Activated naive CD4-positive, alpha-beta T cell treated with anti-CD3 and anti-CD28 coated beads, Interleukin-2, amount 50 U/mL, for 72 hours (primary cell): ENCODE measurements around the gene TBC1D1. TPM values are rescaled to one million over a fixed set of nuclear protein-coding genes. Genes with fewer than 3 reads are reported as not detected.
A peak's percentile ranks its signal among the peaks of the same experiment; 100 is the strongest.
"Not testable (repeated sequence)": the region's sequence is repeated elsewhere in the genome, so short reads cannot be mapped to it uniquely, and the experiment has no call there.

Source experiments
- ATAC-seq, 2 donors: fragments of 150-1000 bp; cut with Tn5 transposase; 2 replicates each; pipeline ENCODE4 v1.10.0; 2021; ENCODE audit warnings: mild to moderate bottlenecking in 2 of 2, moderate library complexity in 2 of 2
- DNase-seq, 2 donors: peaks; one replicate each; pipeline ENCODE4 v3.0.0; 2021 to 2022; ENCODE audit warnings: low spot score in 2 of 2
- H3K27ac Mint-ChIP-seq, 2 donors: one replicate each; pipeline ENCODE4 v1.8.0; 2022; ENCODE audit warnings: mild to moderate bottlenecking in 2 of 2, mixed read lengths in 2 of 2
- H3K36me3 Mint-ChIP-seq, 2 donors: one replicate each; pipeline ENCODE4 v1.8.0; 2022; ENCODE audit warnings: mixed read lengths in 2 of 2
- H3K9me3 Mint-ChIP-seq, 2 donors: one replicate each; pipeline ENCODE4 v1.8.0; 2022; ENCODE audit warnings: mixed read lengths in 2 of 2
- total RNA-seq, 2 donors: library from RNA; stranded (reverse); gene quantifications; one replicate each; pipeline ENCODE4 v1.2.3, GENCODE V29; 2022

Gene TBC1D1
- total RNA-seq, 2 donors from 2014 or later, result 47.1 to 68.6 TPM

DNA sequence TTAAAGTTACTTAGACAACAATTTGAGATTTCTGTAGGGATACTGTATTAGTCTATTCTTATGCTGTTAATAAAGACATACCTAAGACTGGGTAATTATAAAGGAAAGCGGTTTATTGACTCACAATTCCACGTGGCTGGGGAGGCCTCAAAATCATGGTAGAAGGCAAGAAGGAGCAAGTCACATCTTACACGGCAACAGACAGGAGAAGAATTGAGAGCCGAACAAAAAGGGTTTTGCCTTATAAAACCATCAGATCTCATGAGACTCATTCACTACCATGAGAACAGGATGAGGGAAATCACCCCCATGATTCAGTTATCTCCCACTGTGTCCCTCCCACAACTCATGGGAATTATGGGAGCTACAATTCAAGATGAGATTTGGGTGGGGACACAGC, 80.3 kb downstream of the TBC1D1 start:
- H3K36me3 Mint-ChIP-seq, result no peaks in the 10 kb centered on the region

DNA sequence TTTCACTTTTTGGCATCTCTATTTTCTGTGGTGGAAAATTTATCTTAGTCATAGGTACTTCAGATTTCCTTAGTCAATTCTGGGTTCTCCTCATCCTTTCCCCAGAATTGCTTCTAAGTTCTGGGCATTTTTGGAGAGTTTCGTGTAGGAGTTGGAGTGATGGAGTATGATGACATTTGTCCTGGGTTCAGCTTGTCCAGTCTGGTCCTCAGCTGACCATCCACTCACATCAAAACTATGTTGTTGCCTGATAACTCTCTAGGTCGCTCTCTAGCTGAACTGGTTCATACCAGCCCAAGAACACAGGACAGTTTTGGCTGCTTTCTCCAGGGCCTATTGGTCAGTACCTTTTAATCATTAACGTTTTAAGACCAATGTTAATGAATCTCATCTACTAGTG, 82.6 kb downstream of the TBC1D1 start:
- ATAC-seq (no peak), DNase-seq (no peak)
- H3K27ac Mint-ChIP-seq, result no peak overlapping the region
- peaks cover 0 to 3% of the 10 kb centered on the region in 2 donors for H3K9me3 Mint-ChIP-seq
- no peaks in the 10 kb centered on the region for H3K36me3 Mint-ChIP-seq

More for the DNA sequence above, 80.3 kb downstream of the TBC1D1 start:
- Mint-ChIP-seq H3K9me3 (peaks cover 0 to 3% of the 10 kb centered on the region in 2 donors), H3K27ac (no peak overlapping the region)
- ATAC-seq (no peak), DNase-seq (no peak)

DNA sequence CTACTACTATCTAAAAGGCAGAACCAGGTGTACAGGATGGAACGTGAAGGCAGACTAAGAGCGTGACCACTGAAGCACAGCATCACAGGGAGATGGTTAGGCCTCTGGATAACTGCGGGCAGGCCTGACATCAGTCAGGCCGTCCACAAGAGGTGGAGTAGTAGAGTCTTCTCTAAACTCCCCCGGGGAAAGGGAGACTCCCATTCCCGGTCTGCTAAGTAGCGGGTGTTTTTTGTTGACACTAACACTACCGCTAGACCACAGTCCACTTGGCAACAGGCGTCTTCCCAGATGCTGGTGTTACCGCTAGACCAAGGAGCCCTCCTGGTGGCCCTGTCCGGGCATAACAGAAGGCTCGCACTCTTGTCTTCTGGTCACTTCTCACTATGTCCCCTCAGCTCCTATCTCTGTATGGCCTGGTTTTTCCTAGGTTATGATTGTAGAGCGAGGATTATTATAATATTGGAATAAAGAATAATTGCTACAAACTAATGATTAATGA, 84.5 kb downstream of the TBC1D1 start:
- H3K9me3 Mint-ChIP-seq, ATAC-seq, H3K27ac Mint-ChIP-seq, DNase-seq, H3K36me3 Mint-ChIP-seq: not testable (repeated sequence)

DNA sequence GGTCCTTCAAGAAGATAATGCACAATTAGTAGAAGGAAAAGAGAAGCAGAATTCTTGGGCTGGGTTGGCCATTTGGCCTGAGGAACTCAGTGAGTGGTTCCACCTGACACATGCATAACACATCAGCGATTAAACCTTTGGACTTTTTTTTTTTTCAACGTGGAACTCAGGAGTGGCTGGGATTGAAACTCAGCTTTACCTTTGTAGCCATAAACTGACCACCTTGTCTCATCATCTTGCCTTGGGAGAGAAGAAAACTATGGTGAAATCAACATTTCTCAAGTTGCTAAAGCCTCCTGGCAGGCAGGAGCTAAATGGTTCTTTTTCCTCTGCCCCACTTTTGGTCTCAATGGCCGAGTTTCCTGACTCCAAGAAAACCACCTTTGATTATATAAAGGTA, 85.6 kb downstream of the TBC1D1 start:
- no peak for ATAC-seq
- DNase-seq, result no peak
- Mint-ChIP-seq H3K27ac (no peak overlapping the region), H3K9me3 (no peaks in the 10 kb centered on the region), H3K36me3 (no peaks in the 10 kb centered on the region)

DNA sequence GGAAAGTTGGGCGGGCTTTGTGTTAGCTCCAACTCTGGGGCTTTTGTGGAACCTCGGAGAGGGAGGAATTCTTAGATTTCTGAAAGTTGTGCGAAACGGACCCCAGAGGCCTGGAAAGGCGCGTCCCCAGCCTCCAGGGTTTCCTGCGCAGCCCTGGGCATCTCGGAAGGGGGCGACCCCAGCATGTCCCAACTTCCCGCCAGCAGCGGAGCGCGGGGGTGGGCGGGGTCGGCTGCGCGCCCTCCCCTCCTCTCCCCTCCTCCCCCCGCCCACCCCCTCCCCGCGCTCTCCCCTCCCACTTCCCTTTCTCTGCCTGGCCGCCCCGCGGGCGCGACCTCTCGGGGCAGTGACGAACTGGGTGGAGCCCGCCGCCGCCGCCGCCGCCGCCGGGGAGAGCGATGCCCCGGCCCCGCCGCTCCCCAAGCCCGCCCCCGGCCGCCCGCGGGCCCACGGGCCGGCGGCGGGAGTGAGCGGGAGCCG, 86.1 kb downstream of the TBC1D1 start:
- no peaks in the 10 kb centered on the region for H3K9me3 Mint-ChIP-seq
- no peaks in the 10 kb centered on the region for H3K36me3 Mint-ChIP-seq
- H3K27ac Mint-ChIP-seq, result no peak overlapping the region
- DNase-seq (peak; percentile 75 to 77), ATAC-seq (peak; percentile 75 to 88)

DNA sequence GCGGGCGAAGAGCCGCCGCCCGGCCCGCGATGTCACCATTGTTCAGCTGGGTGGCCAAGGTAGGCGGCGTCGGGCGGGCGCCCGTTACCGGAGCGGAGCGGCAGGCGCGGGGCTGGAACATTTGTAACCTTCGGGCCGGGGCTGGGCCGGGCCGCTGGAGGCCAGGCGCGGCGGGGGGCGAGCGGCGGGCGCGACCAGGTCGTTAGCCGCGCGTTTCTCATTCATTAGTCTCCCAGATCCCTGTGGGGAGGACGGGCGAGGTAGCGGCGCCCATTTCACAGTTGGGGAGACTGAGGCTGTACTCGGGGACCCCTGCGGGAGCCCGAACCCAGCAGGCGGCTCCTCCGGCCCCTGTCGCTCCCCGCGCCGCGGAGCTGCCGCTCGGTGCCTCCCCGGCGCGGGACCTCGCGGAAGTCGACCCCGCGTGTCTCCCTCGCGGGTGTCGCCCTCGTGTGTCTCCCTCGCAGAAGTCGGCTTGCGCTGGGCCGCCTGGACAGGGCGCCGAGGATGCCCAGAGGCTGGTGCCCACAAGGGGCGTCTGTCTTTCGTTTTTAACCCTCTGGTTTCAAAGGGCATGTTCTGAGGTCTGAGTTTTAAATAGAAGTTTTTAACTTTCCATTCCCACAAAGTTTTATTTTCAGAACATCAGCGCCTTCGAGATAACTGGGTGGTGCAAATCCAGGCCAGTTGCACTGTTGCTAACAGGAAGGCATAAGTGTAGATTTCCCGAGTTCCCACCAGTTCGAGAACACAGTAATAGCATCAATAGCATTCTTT, 86.8 kb downstream of the TBC1D1 start:
- Mint-ChIP-seq H3K9me3 (no peaks in the 10 kb centered on the region), H3K36me3 (no peaks in the 10 kb centered on the region), H3K27ac (peak overlapping the region; percentile 84 to 85)
- peak; percentile 60 to 77 for DNase-seq
- peak; percentile 59 to 85 for ATAC-seq

DNA sequence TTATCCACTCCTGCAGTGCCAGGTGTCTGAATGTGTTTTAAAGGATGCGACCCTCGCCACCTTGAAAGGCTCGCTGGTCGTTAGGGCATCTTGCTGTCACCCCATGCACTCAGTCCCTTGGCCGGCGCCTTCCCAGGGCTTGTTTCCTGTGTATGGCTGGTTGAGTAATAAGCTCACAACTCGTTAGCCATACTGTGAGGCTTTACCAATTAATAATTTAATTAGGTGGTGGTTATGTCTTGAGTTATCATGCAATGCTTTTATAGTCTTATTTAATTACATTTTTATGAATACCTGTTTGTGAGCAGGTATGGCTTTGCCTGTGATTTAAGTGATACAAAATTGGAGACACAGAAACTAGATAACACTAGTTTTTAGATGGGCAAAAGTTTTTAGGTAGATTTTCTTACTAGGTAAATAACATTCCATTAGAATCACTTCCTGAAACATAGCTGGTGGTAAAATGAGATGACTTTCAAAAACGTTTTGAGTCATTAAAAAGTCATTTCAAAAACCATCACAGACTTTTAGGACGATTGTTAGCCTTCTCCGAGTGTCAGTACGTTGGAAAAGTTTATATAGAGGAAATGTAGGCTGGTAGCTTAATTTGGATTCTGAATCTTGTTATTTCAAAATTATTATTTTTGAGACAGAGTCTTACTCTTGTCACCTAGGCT, 87.5 kb downstream of the TBC1D1 start:
- Mint-ChIP-seq H3K27ac (peak overlapping the region; percentile 84 to 85), H3K9me3 (no peaks in the 10 kb centered on the region), H3K36me3 (no peaks in the 10 kb centered on the region)
- DNase-seq, result peak in 1 of 2 donors; percentile 23
- ATAC-seq, result peak; percentile 29 to 39

DNA sequence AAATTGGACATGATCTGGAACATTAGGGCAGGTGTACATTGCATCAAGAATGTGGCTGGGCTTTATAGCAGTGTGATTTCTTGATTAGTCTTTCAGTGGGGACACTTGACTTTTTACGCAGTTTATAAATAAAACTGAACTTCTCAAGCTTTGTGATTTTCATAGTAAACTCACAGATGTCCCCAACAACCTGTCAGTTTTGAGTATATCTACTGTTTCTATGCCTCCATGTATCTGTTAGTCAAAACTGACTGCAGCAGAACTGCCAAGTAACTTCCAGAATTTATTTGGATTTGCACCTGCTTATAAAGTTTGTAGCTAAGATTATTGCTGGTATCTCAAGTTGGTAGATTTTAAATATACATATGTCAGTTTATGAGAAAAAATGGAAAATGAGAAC, 89.4 kb downstream of the TBC1D1 start:
- Mint-ChIP-seq H3K9me3 (no peaks in the 10 kb centered on the region), H3K27ac (no peak overlapping the region), H3K36me3 (no peaks in the 10 kb centered on the region)
- DNase-seq, result no peak
- ATAC-seq, result no peak

DNA sequence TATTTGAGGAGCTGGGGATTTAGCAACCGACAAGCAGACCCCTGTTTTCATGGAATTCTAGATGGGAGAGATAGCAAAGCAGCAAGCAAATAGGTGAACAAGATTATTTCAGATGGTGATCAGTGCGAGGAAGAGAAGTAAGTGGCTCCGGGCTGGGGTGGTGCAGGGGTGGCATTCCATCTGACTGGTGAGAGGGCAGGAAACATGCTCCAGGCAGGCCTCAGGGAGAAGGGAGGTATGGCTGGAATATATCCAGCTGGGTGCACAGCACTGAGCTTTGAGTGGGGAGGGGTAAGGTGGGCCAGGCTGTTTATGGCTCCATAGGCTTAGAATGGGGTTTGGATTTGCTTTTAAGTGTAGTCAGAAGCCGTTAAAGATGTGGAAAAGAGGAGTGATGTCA, 90.5 kb downstream of the TBC1D1 start:
- Mint-ChIP-seq H3K9me3 (no peaks in the 10 kb centered on the region), H3K36me3 (no peaks in the 10 kb centered on the region), H3K27ac (no peak overlapping the region)
- ATAC-seq (no peak), DNase-seq (no peak)

DNA sequence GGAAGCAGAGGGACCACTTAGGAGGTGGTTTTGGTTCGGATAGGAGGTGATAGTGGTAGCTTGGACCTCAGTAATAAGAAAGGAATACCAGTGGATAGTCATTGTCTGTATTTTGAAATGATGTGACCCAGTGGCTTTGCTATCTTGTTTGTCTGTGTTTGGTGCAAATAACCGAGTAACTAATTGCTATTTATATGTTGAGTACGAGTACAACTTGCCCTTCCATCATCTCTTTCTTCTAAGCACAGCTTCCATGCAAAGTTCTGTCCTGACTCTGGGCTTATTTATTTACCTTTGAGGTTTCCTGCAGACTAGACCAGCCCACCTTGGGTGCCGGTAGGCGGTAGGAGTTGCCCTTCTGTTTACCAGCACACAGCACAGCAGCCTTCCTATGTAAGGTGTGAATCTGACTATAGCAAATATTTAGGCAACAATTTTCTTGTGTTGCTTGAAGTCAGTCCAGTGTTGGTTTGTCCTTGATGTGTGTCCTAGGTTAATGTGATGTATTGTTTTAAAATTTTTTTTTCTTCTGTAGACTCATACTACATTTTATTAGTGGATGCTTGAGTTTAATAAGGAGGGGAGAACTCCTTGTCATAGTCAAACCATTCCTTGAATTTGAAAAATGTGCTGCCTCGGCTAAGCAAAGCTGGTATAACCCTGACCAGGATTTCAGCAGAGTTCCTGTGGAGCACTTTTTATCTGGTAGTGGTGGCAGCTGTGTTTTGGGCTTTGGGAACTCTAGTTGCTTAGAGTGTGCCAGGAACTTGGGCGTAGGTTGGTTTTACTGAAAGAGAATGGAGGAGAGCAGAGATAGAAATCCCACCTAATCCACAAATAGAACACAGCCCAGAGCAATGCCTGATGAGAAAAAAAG, 91.2 kb downstream of the TBC1D1 start:
- Mint-ChIP-seq H3K27ac (no peak overlapping the region), H3K36me3 (no peaks in the 10 kb centered on the region), H3K9me3 (no peaks in the 10 kb centered on the region)
- ATAC-seq (no peak), DNase-seq (no peak)

DNA sequence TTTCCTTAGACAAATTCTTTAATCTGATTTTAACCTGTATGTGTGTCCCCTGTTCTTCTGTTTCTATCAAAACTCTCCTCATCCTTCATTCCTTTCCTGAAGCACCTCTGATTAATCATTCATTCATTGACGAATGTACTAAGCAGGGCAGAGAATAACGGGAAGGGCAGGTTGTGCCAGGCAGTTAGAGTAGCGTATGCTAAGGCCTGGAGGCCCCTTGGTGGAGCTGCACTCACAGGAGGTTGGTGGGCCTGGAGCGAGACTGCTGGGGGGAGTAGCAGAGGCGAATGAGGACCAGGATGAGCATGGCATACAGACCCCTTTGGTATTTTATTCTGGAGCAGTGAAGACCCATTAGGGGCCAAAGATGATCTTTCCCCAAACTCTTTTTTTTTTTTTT, 91.9 kb downstream of the TBC1D1 start:
- Mint-ChIP-seq H3K36me3 (no peaks in the 10 kb centered on the region), H3K27ac (no peak overlapping the region), H3K9me3 (no peaks in the 10 kb centered on the region)
- no peak for DNase-seq
- ATAC-seq, result no peak

DNA sequence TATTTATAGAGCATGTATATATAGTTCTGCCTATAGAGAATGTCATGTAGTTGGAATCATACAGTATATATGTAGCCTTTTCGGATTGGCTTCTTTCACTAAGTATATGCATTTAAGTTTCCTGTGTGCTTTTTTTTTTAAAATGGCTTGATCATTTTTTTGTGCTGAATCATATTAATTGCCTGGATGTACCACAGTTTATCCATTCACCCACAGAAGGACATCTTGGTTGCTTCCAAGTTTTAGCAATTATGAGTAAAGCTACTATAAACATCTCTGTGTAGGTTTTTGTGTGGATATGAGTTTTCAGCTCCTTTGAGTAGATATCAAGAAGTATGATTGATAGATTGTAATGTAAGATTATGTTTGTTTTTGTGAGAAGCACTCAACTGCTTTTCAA, 93.1 kb downstream of the TBC1D1 start:
- no peaks in the 10 kb centered on the region for H3K9me3 Mint-ChIP-seq
- H3K36me3 Mint-ChIP-seq, result no peaks in the 10 kb centered on the region
- no peak overlapping the region for H3K27ac Mint-ChIP-seq
- no peak for ATAC-seq
- no peak for DNase-seq

DNA sequence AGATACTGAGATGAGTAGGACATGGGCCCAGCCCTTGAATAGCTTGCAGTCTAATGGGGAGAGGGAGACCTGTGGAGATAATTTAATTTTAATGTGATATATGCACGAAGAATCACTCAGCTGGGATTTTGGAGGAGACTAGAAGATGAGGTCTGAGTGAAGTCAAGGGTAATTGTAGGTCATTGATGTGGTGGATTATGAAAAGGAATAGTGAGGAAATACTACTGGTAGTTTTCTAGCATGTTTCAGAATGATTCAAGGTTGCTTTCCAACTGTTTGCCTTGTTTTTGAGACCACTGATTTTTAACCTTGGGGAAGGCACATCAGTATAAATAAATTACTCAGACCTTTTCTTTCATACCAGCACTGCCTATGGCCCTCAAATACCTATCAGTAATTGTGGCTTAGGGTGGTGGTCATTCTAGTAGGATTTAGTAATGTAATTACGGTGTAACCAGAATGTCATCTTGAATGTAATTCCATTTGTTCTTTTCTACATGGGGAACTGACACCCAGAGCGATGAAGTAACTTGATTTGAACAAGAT, 94.9 kb downstream of the TBC1D1 start:
- ATAC-seq (peak in 1 of 2 donors; percentile 66), DNase-seq (no peak)
- H3K27ac Mint-ChIP-seq, result no peak overlapping the region
- no peaks in the 10 kb centered on the region for H3K36me3 Mint-ChIP-seq
- H3K9me3 Mint-ChIP-seq, result no peaks in the 10 kb centered on the region

DNA sequence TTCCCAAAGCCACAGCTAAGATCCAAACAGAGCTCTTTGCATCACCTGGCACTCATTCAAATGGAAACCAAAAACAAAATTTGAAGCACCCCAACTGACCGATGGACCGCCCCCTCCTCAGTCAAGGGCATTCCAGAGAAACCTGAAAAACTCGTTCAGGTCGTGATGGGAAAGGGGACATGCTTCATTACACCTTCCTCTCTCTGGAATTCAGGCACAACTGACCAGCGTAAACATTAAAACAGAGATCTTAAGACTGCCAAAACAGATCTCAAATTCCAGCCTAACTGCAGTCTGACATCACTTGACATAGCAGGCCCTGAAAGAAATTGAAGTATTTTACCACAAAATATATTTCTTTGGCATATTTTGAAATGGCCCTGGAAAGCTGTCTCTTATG, 97.8 kb downstream of the TBC1D1 start:
- DNase-seq, result no peak
- Mint-ChIP-seq H3K27ac (no peak overlapping the region), H3K36me3 (peaks cover 0 to 8% of the 10 kb centered on the region in 2 donors), H3K9me3 (no peaks in the 10 kb centered on the region)
- ATAC-seq, result no peak

DNA sequence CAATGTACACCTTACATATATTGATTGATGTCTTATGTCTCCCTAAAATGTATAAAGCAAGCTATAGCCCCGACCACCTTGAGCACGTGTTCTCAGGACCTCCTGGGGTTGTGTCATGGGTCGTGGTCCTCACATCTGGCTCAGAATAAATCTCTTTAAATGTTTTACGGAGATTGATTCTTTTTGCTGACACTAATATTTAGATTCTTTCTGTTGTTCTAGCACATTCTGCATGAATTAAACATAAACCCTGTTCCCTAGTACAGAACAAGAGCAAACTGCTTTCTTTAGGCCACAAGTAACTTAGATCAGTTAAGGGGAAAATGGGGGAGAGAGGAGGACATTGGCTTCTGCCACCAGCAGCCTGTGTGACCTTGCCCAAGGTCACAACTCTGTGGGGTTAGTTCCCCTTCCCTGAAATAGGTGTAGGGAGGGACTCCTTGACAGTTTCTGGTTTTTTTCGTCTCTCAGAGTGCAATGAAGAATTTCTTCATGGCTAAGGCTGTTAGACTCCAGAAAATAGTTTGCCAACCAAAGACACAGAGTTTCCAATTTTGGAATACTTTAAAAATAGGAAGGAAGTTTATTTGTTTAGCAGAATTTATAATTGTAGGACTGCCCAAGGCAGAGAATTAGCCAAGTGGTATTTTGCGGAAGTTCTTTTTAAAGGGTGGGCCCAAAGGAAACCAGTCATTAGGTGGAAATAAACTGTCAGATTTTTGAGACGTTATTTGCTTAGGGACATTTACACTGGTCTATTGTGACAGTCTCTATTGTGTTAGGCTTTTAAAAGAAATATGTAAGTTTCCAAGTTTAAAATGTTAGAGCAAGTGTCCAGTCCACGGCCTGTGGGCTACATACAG, 98.7 kb downstream of the TBC1D1 start:
- DNase-seq (no peak), ATAC-seq (no peak)
- Mint-ChIP-seq H3K9me3 (no peaks in the 10 kb centered on the region), H3K27ac (no peak overlapping the region), H3K36me3 (peaks cover 0 to 8% of the 10 kb centered on the region in 2 donors)
